IMR-90 (cell line): ENCODE measurements around the gene PNMA8A. TPM values are rescaled to one million over a fixed set of nuclear protein-coding genes. Genes with fewer than 3 reads are reported as not detected.
"Not testable (repeated sequence)": the region's sequence is repeated elsewhere in the genome, so short reads cannot be mapped to it uniquely, and the experiment has no call there.

ENCODE experiments used
- ATAC-seq: fragments of 200-7000 bp; cut with Tn5 transposase; 2 replicates; pipeline ENCODE4 v1.9.1; 2020; ENCODE audit warnings: low read depth, mild to moderate bottlenecking, moderate library complexity
- BruUV-seq: library from RNA; stranded (reverse); fragments of 400-500 nt; replicated peaks from 2 replicates; lab custom pipeline; 2021; lab: Mats Ljungman, UMichigan
- CTCF ChIA-PET: fragments of 300-600 bp; formaldehyde crosslinking; extraction: SDS; loops from one replicate; lab custom pipeline; 2021; ENCODE audit warnings: antibody characterized with exemption; lab: Yijun Ruan, JAX
- POLR2A ChIA-PET: fragments of 300-600 bp; sonication (Branson Sonifier 250); formaldehyde crosslinking; loops from one replicate; lab custom pipeline; 2022; ENCODE audit warnings: antibody characterized with exemption; ENCODE audit not compliant: unreplicated experiment; lab: Charles Lee
- DNase-seq: peaks from one replicate; pipeline ENCODE4 v3.0.0; 2013
- H2AFZ ChIP-seq: replicated peaks from 2 replicates; pipeline ENCODE3; 2013; ENCODE audit warnings: low read length, mild to moderate bottlenecking; ENCODE audit not compliant: poor library complexity
- H2AK5ac ChIP-seq: 2 replicates; pipeline ENCODE4 v1.6.1; 2013; ENCODE audit warnings: low read depth, low read length, inconsistent platforms
- H2AK9ac ChIP-seq: replicated peaks from 2 replicates; pipeline ENCODE3; 2013; ENCODE audit warnings: mild to moderate bottlenecking, low read depth, low read length, moderate library complexity; ENCODE audit not compliant: poor library complexity
- H2BK120ac ChIP-seq: 2 replicates; pipeline ENCODE4 v1.6.1; 2013; ENCODE audit warnings: low read depth, low read length, inconsistent platforms
- H2BK15ac ChIP-seq: 3 replicates; pipeline ENCODE4 v1.6.1; 2013; ENCODE audit warnings: low read depth, low read length, inconsistent platforms
- H2BK20ac ChIP-seq: 2 replicates; pipeline ENCODE4 v1.6.1; 2013; ENCODE audit warnings: low read depth, mild to moderate bottlenecking, inconsistent platforms, low read length, moderate library complexity
- H2BK5ac ChIP-seq: 2 replicates; pipeline ENCODE4 v1.6.1; 2013; ENCODE audit warnings: mild to moderate bottlenecking, low read depth, low read length, inconsistent platforms; ENCODE audit not compliant: poor library complexity, severe bottlenecking
- H3K14ac ChIP-seq: replicated peaks from 2 replicates; pipeline ENCODE4 v1.6.1; 2013; ENCODE audit warnings: low read depth, low read length, inconsistent platforms
- H3K18ac ChIP-seq: 2 replicates; pipeline ENCODE4 v1.6.1; 2013; ENCODE audit warnings: low read depth, low read length, control low read depth
- H3K23ac ChIP-seq: 2 replicates; pipeline ENCODE4 v1.6.1; 2013; ENCODE audit warnings: low read depth, low read length, inconsistent platforms
- H3K27ac ChIP-seq: 2 replicates; pipeline ENCODE4 v1.5.1; 2013; ENCODE audit warnings: mild to moderate bottlenecking, control low read depth, low read length; ENCODE audit not compliant: insufficient read depth
- H3K27me3 ChIP-seq: 2 replicates; pipeline ENCODE4 v1.6.1; 2013; ENCODE audit warnings: low read length; ENCODE audit not compliant: control insufficient read depth, insufficient read depth
- H3K36me3 ChIP-seq: 2 replicates; pipeline ENCODE4 v1.6.1; 2013; ENCODE audit warnings: low read length, mixed read lengths; ENCODE audit not compliant: control insufficient read depth, insufficient read depth
- H3K4ac ChIP-seq: 2 replicates; pipeline ENCODE4 v1.6.1; 2013; ENCODE audit warnings: low read depth, low read length, inconsistent platforms
- H3K4me1 ChIP-seq: 2 replicates; pipeline ENCODE4 v1.6.1; 2013; ENCODE audit warnings: low read length, mixed read lengths; ENCODE audit not compliant: control insufficient read depth, insufficient read depth
- H3K4me2 ChIP-seq: 2 replicates; pipeline ENCODE4 v1.6.1; 2013; ENCODE audit warnings: low read depth, mild to moderate bottlenecking, control low read depth, low read length, moderate library complexity
- H3K4me3 ChIP-seq: 2 replicates; pipeline ENCODE4 v1.5.1; 2013; ENCODE audit warnings: low read depth, mild to moderate bottlenecking, control low read depth, low read length, moderate library complexity; ENCODE audit not compliant: insufficient read depth
- H3K56ac ChIP-seq: 2 replicates; pipeline ENCODE4 v1.6.1; 2013; ENCODE audit warnings: low read length, inconsistent platforms; ENCODE audit not compliant: insufficient read depth; ENCODE audit errors: extremely low read depth
- H3K79me1 ChIP-seq, 2 experiments: 2 replicates each; pipeline ENCODE4 v1.6.1; 2013; ENCODE audit warnings: low read length in 2 of 2, inconsistent platforms in 1 of 2, low read depth in 1 of 2
- H3K9ac ChIP-seq: 2 replicates; pipeline ENCODE4 v1.6.1; 2013; ENCODE audit warnings: low read depth, low read length, control low read depth
- H3K9me1 ChIP-seq: 2 replicates; pipeline ENCODE4 v1.6.1; 2013; ENCODE audit warnings: low read length, inconsistent platforms; ENCODE audit not compliant: insufficient read depth
- H3K9me3 ChIP-seq: 2 replicates; pipeline ENCODE4 v1.6.1; 2013; ENCODE audit warnings: low read length; ENCODE audit not compliant: control insufficient read depth, insufficient read depth
- H4K20me1 ChIP-seq: 2 replicates; pipeline ENCODE4 v1.6.1; 2013; ENCODE audit warnings: low read length, inconsistent platforms; ENCODE audit not compliant: insufficient read depth
- H4K5ac ChIP-seq: 2 replicates; pipeline ENCODE4 v1.6.1; 2013; ENCODE audit warnings: mild to moderate bottlenecking, low read depth, low read length, control low read depth
- H4K8ac ChIP-seq, 2 experiments: 2 replicates each; pipeline ENCODE4 v1.6.1; 2013; ENCODE audit warnings: low read depth in 2 of 2, low read length in 2 of 2, control low read depth in 1 of 2, inconsistent platforms in 1 of 2
- H4K91ac ChIP-seq: 2 replicates; pipeline ENCODE4 v1.6.1; 2013; ENCODE audit warnings: low read depth, low read length, inconsistent platforms; ENCODE audit not compliant: insufficient read depth
- WGBS, 2 experiments: methylation state at CpG; one replicate each; pipeline versions ENCODE4 v1.1.5 to v1.1.7; 2013; ENCODE audit warnings: missing lambda C conversion rate in 2 of 2; ENCODE audit not compliant: insufficient read length in 1 of 2; ENCODE audit errors: extremely low coverage in 2 of 2; 5-methylcytosine and 5-hydroxymethylcytosine counted together
- dilution Hi-C: fragments of 300-500 bp; cut with HindIII; formaldehyde crosslinking; loops from one replicate; pipeline ENCODE4 v1.14.3; 2018; ENCODE audit warnings: low sequenced_read_pairs; ENCODE audit not compliant: unreplicated experiment
- in situ Hi-C: fragments of 300-500 bp; cut with MboI; formaldehyde crosslinking; loops from 3 replicates; pipeline ENCODE4 v1.14.3; 2019; ENCODE audit warnings: low sequenced_read_pairs, inconsistent platforms, mixed read lengths
- intact Hi-C: fragments of 100-400 bp; cut with micrococcal nuclease; formaldehyde crosslinking; loops from 2 replicates; pipeline ENCODE4 v1.10.0; 2022
- polyA plus RNA-seq, 3 experiments: library from polyadenylated mRNA; depleted of rRNA; stranded (reverse); fragments of >200 nt; gene quantifications; 2 replicates each; pipeline ENCODE4 v1.2.3, GENCODE V29; 2012; ENCODE audit warnings: low replicate concordance in 1 of 3
- total RNA-seq: library from RNA; depleted of rRNA; stranded (reverse); fragments of >200 nt; gene quantifications from 2 replicates; pipeline ENCODE4 v1.2.3, GENCODE V29; 2012

The PNMA8A gene
- total and polyA plus RNA-seq, 2 of the 4 experiments (the other 2 are of a cell fraction) = 0.77 to 0.90 TPM

GRCh38 chr19:46433470-46433869, 37.9 kb downstream of the PNMA8A start:
- H3K27me3 ChIP-seq, ATAC-seq, CTCF ChIA-PET, H4K8ac ChIP-seq, H3K56ac ChIP-seq, H3K79me1 ChIP-seq, DNase-seq, in situ Hi-C loops, H3K23ac ChIP-seq, H2AK9ac ChIP-seq, BruUV-seq, H2BK20ac ChIP-seq, H2AK5ac ChIP-seq, H3K4me3 ChIP-seq, H4K91ac ChIP-seq, H4K20me1 ChIP-seq, H3K4me2 ChIP-seq, H2BK120ac ChIP-seq, H3K18ac ChIP-seq, H2BK5ac ChIP-seq, H4K5ac ChIP-seq, H3K36me3 ChIP-seq, H3K9me3 ChIP-seq, H2AFZ ChIP-seq, H3K14ac ChIP-seq, intact Hi-C loops, H3K9me1 ChIP-seq, H3K4ac ChIP-seq, H3K4me1 ChIP-seq, H3K27ac ChIP-seq, H2BK15ac ChIP-seq, POLR2A ChIA-PET, H3K9ac ChIP-seq, dilution Hi-C loops: not testable (repeated sequence)
- 63% methylated on average over 3 of the region's 7 CpGs; no CpG with 5 or more reads in 1 of the 2 experiments for WGBS, 2 experiments
